ENCODE results near the gene RBM8A.
A peak's percentile ranks its signal among the peaks of the same experiment; 100 is the strongest.

Gene RBM8A

DNA sequence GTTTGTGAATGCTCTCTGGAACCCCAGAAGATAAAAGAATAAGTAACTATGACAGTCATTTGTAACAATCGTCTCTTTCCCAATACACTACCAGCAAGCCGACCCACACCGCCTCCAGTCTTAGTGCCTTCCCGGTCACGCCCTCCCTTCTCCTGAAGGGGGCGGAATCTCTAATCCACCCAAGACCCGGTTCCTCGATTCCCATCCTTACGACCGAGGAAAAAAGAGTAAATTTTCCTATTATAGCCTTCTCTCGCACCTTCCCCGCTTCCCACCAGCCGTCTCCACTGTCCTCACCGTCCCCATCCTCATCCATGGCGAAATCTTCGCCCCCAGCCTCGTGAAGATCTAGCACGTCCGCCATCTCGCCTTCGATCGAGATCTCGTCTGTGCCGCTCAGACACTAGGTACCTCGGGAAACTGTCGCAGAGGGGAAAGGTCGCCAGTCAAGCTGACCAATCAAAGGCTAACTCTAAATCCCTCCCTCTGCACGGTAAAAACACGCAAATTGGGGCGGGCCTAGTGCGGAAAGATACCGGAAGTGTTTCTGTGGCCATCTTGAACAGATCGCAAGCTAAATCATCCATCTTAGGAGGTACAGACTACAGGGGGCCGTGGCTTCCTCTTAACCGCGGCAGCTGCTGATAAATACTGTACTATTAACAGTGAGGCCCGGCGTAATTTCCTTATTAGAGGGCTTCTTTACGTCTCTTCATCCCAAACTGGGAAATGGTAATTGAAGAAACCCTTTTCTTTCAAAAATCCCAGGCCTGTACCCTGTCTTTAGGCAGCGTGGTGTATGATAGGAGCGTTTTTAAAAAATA lies at the start of gene RBM8A:
Gene RBM8A (minus strand): TSS at position 422 of the 824 bp plus-strand sequence. CDS start 58 bp downstream, at position 364.
- TF ChIP-seq, protein P1, sequence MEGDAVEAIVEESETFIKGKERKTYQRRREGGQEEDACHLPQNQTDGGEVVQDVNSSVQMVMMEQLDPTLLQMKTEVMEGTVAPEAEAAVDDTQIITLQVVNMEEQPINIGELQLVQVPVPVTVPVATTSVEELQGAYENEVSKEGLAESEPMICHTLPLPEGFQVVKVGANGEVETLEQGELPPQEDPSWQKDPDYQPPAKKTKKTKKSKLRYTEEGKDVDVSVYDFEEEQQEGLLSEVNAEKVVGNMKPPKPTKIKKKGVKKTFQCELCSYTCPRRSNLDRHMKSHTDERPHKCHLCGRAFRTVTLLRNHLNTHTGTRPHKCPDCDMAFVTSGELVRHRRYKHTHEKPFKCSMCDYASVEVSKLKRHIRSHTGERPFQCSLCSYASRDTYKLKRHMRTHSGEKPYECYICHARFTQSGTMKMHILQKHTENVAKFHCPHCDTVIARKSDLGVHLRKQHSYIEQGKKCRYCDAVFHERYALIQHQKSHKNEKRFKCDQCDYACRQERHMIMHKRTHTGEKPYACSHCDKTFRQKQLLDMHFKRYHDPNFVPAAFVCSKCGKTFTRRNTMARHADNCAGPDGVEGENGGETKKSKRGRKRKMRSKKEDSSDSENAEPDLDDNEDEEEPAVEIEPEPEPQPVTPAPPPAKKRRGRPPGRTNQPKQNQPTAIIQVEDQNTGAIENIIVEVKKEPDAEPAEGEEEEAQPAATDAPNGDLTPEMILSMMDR (conservative IDR thresholded peaks at IDR 0.05; ENCODE audit: low read depth, low read length) = peak; percentile 74
- H3K4me3 ChIP-seq (ENCODE audit: low read depth, low read length) = peak within 1 kb of the TSS; percentile 85
- peak; percentile 99 for DNase-seq (ENCODE audit: low read depth)

DNA sequence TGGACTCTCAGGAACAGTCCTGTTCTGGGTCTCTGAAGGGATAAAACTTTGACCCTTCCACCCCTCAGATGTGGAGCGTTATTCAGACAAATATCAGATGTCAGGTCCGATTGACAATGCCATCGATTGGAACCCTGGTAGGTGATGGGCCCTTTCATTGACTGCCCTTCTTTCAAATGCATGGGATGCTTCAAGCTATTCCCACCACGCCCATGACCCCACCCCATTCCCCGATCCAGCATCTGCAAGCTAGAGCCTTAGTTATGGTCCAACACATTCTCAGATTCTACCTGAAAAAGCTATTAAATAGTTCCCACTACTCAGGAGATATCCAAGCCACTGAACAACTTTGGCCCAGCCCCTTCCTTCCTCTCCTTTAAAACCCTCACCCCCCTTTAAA lies 49.7 kb upstream of the RBM8A start:
- DNase-seq (ENCODE audit: low read depth) = no peak
- H3K4me3 ChIP-seq (ENCODE audit: low read depth, low read length) = no peak overlapping the region
- TF ChIP-seq, protein P1 (conservative IDR thresholded peaks at IDR 0.05; ENCODE audit: low read depth, low read length) = no peak

DNA sequence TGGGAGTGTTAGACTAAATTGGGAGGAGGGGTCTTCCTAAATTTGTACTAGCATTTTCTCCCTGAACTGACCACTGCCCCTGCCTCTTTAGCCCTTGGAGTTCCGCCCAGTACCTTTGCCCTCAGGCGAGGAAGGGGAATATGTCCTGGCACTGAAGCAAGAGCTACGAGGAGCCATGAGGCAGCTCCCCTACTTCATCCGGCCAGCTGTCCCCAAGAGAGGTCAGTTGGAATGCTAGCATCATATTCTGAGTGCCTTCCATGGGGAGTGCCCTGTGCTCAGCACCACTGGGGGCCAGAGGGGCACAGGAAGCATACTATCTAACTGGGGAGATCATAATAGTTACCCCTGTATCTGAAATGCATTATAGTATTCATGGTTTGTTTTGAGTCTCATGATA lies 47.9 kb upstream of the RBM8A start:
- TF ChIP-seq, protein P1 (conservative IDR thresholded peaks at IDR 0.05; ENCODE audit: low read depth, low read length) = no peak
- no peak overlapping the region for H3K4me3 ChIP-seq (ENCODE audit: low read depth, low read length)
- no peak for DNase-seq (ENCODE audit: low read depth)

DNA sequence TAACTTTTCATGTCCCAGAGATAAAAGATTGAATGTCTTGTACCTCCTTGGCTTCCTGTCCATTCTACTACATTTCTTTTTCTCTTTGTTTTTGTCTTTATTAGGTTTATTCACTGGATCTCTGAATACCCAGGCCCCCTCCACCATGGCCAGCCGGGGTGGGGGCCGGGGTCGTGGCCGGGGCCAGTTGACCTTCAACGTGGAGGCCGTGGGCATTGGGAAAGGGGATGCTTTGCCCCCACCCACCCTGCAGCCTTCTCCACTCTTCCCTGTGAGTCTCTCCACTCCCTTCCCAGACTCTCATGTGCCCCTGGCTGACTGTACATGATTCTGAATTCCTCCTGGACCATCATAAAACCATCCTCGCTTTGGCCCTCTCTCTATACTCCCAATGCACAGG lies 47.4 kb upstream of the RBM8A start:
- no peak overlapping the region for H3K4me3 ChIP-seq (ENCODE audit: low read depth, low read length)
- TF ChIP-seq, protein P1 (conservative IDR thresholded peaks at IDR 0.05; ENCODE audit: low read depth, low read length) = no peak
- no peak for DNase-seq (ENCODE audit: low read depth)

DNA sequence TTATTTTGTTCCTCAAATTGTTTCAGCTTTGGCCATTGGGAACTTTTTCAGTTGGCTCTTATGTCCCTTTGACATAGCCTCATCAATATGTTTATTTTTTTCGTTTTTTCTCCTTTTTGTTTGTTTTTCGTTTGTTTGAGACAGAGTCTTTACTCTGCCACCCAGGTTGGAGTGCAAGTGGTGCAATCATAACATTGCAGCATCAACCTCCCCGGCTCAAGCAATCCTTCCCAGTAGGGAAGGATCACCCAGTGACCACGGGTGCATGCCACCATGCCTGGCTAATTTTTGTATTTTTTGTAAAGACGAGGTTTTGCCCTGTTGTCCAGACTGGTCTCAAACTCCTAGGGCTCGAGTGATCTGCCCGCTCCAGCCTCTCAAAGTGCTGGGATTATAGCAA lies 45.3 kb upstream of the RBM8A start:
- no peak overlapping the region for H3K4me3 ChIP-seq (ENCODE audit: low read depth, low read length)
- TF ChIP-seq, protein P1 (conservative IDR thresholded peaks at IDR 0.05; ENCODE audit: low read depth, low read length) = no peak

DNA sequence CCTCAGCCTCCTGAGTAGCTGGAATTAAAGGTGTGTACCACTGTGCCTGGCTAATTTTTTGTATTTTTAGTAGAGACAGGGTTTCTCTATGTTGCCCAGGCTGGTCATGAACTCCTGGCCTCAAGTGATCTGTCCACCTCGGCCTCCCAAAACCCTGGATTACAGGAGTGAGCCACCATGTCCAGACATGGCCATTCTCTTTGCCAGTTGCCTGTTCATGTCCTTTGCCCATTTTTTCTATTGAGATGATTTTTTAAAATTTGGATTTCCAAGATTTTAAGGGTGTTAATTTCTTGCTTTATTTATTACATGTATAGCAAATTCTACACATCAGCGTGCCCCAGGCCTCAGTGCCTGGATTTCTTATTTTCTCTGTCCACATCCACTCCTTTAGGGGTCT lies 40.0 kb upstream of the RBM8A start:
- no peak for DNase-seq (ENCODE audit: low read depth)
- TF ChIP-seq, protein P1 (conservative IDR thresholded peaks at IDR 0.05; ENCODE audit: low read depth, low read length) = no peak
- H3K4me3 ChIP-seq (ENCODE audit: low read depth, low read length) = no peak overlapping the region

More for the DNA sequence above, 45.3 kb upstream of the RBM8A start:
- DNase-seq (ENCODE audit: low read depth) = no peak

All from choroid plexus epithelial cell (primary cell).